ENCODE data around the gene OR2J2. TPM values are rescaled to one million over a fixed set of nuclear protein-coding genes. Genes with fewer than 3 reads are reported as not detected.

OR2J2 gene
- total RNA-seq, 1 experiment from 2014 or later = not detected

GRCh38 chr6:29137724-29138123, 33.0 kb upstream of the OR2J2 start:
- intact Hi-C loops (cut with micrococcal nuclease) = no loop called here
- ATAC-seq = no peak
- POLR2A ChIA-PET = no interaction called here
- Histone ChIP-seq H3K79me2 (ENCODE audit: insufficient read depth, low read length) (no peaks in the 10 kb centered on the region), H3K4me3 (replicated peaks in 1 of 2; ENCODE audit: low read depth in 1 of 2, low read length in 2 of 2) (no peak overlapping the region), H3K27ac (ENCODE audit: low read depth, low read length) (no peak overlapping the region), H3K4me2 (ENCODE audit: low read length) (no peak overlapping the region), H2AFZ (ENCODE audit: low read depth, low read length, poor library complexity, severe bottlenecking) (no peak overlapping the region), H4K20me1 (ENCODE audit: insufficient read depth) (no peaks in the 10 kb centered on the region), H3K27me3 (ENCODE audit: insufficient read depth, low read length) (no peaks in the 10 kb centered on the region), H3K9ac (ENCODE audit: low read length) (no peak overlapping the region), H3K36me3 (ENCODE audit: control insufficient read depth in 1 of 2, insufficient read depth in 2 of 2, low read length in 2 of 2) (no peaks in the 10 kb centered on the region), H3K4me1 (ENCODE audit: control insufficient read depth in 1 of 2, insufficient read depth in 2 of 2, low read length in 2 of 2) (peaks cover 0 to 5% of the 10 kb centered on the region in 2 experiments; a peak in 2 of 4 replicates), H3K9me3 (ENCODE audit: control insufficient read depth in 1 of 2, insufficient read depth in 1 of 2, low read depth in 1 of 2, low read length in 2 of 2) (no peaks in the 10 kb centered on the region), H3K9me2 (ENCODE audit: insufficient read depth) (peaks cover 3% of the 10 kb centered on the region; the same call in 1 of the 2 replicates)
- TF ChIP-seq YY1 (IDR thresholded peaks at IDR 0.05; ENCODE audit: extremely low read depth, insufficient replicate concordance, low read depth, low read length) = no peak
- no peak for TF ChIP-seq CEBPB (IDR thresholded peaks at IDR 0.05; ENCODE audit: low read depth)
- TF ChIP-seq ATF3 (IDR thresholded peaks at IDR 0.05) = no peak
- no peak for TF ChIP-seq RAD21 (IDR thresholded peaks at IDR 0.05; ENCODE audit: low read depth)
- TF ChIP-seq CTCF (IDR thresholded peaks at IDR 0.05 in 2 of 3, conservative IDR thresholded peaks at IDR 0.05 in 1 of 3; ENCODE audit: borderline replicate concordance in 1 of 3, insufficient read depth in 1 of 3, low read depth in 2 of 3, low read length in 2 of 3) = no peak
- TF ChIP-seq FOSL1 (IDR thresholded peaks at IDR 0.05; ENCODE audit: low read depth) = no peak
- TF ChIP-seq ZFX (IDR thresholded peaks at IDR 0.05) = no peak
- no peak for TF ChIP-seq ZNF274 (IDR thresholded peaks at IDR 0.05; ENCODE audit: low read depth, low read length)
- TF ChIP-seq TCF7L2 (IDR thresholded peaks at IDR 0.05; ENCODE audit: borderline replicate concordance, extremely low read depth, insufficient read depth, insufficient read length) = no peak
- no TSS peak for BruUV-seq (replicated peaks)
- CTCF ChIA-PET = no interaction called here
- no peak for DNase-seq (ENCODE audit: low read depth, low spot score)
- RAD21 ChIA-PET (ENCODE audit: low non-redundant PET in 1 of 2, low total read pairs in 2 of 2, uncharacterized antibody in 2 of 2, unreplicated experiment in 2 of 2) = no interaction called here

Measured in HCT116 (cell line).